ENCODE measurements around the gene CUX1. TPM values are rescaled to one million over a fixed set of nuclear protein-coding genes. Genes with fewer than 3 reads are reported as not detected.
"Not testable (repeated sequence)": the region's sequence is repeated elsewhere in the genome, so short reads cannot be mapped to it uniquely, and the experiment has no call there.

Gene CUX1
- total RNA-seq, 4 donors from 2014 or later: 93.8 to 156 (median 112) TPM

DNA sequence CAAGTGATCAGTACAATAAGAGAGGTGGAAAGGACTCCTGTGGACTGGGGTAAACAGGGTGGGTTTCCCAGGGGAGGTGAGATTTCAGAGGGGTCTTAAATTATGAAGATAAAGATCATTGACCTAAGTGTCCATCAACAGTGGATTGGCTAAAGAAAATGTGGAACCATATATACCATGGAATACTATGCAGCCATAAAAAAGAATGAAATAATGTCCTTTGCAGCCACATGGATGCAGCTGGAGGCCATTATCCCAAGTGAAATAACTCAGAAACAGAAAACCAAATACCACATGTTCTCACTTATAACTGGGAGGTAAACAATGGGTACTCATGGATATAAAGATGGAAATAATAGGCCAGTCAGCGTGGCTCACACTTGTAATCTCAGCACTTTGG lies 28.9 kb upstream of the CUX1 start:
- Histone ChIP-seq H3K9me3 (no peaks in the 10 kb centered on the region), H3K36me3 (no peaks in the 10 kb centered on the region), H3K4me3 (replicated peaks in 1 of 3) (no peak overlapping the region), H3K4me1 (no peaks in the 10 kb centered on the region), H3K27me3 (no peaks in the 10 kb centered on the region), H3K27ac (no peak overlapping the region)
- TF ChIP-seq CTCF (IDR thresholded peaks at IDR 0.05): no peak
- no peak for TF ChIP-seq POLR2A (IDR thresholded peaks at IDR 0.05)
- DNase-seq: no peak
- intact Hi-C loops (cut with DNase I): no loop called here
- WGBS, 2 donors: 87 to 95% methylated on average over 1 of the region's 1 CpG

DNA sequence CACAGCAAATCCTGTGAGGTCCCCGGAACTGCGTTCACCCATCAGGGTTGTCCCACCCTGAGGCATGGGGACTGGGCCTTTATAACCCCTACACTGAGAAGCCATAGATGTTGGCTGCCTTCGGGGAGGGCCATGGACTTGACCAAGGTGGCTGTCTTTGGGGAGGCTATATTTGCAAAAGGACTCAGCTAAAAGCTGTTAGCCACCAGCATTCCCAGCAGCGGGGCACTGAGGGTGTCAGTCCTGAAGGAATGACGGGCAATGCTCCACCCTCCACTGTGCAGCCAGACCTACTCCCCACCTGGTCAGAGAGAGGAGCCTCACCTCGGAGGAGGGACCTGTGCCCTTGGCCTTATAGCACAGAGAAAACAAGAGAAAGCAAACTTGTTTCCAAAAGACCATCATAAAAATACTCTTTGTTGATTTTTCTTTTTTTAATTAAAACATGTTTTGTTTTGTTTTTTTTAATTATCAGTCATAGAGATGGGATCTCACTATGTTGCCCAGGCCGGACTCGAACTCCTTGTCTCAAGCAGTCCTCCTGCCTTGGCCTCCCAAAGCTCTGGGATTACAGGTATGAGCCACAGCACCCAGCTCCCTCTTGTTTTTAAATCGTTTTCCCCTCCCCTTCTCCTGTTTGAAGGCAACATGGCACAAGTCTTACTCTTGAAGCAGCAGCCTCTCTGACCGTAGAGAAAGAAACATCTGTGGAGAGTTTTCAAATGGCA lies 26.7 kb upstream of the CUX1 start:
- WGBS, 2 donors: 87 to 92% methylated on average over 10 of the region's 10 CpGs
- H3K36me3 ChIP-seq: no peaks in the 10 kb centered on the region
- TF ChIP-seq POLR2A (IDR thresholded peaks at IDR 0.05): no peak
- no peak for TF ChIP-seq CTCF (IDR thresholded peaks at IDR 0.05)
- no peaks in the 10 kb centered on the region for H3K4me1 ChIP-seq
- DNase-seq: no peak
- intact Hi-C loops (cut with DNase I): no loop called here
- no peaks in the 10 kb centered on the region for H3K9me3 ChIP-seq
- no peaks in the 10 kb centered on the region for H3K27me3 ChIP-seq
- no peak overlapping the region for H3K4me3 ChIP-seq (replicated peaks in 1 of 3)
- H3K27ac ChIP-seq: no peak overlapping the region

- H3K4me3 ChIP-seq (replicated peaks in 1 of 3): no peak overlapping the region
- H3K9me3 ChIP-seq: no peaks in the 10 kb centered on the region
- TF ChIP-seq POLR2A (IDR thresholded peaks at IDR 0.05): no peak
- TF ChIP-seq CTCF (IDR thresholded peaks at IDR 0.05): no peak
- no peaks in the 10 kb centered on the region for H3K4me1 ChIP-seq
- DNase-seq: no peak
- H3K27ac ChIP-seq: no peak overlapping the region
- H3K36me3 ChIP-seq: no peaks in the 10 kb centered on the region
- intact Hi-C loops (cut with DNase I): no loop called here
- no peaks in the 10 kb centered on the region for H3K27me3 ChIP-seq
- 83 to 86% methylated on average over 9 of the region's 9 CpGs for WGBS, 2 donors
Measured at GRCh38 chr7:101792051-101792681, 25.3 kb upstream of the CUX1 start.

- H3K9me3 ChIP-seq; H3K36me3 ChIP-seq; H3K4me3 ChIP-seq (replicated peaks in 1 of 3); H3K4me1 ChIP-seq; DNase-seq; H3K27me3 ChIP-seq; H3K27ac ChIP-seq; intact Hi-C loops (cut with DNase I): not testable (repeated sequence)
- WGBS, 2 donors: 97 to 99% methylated on average over 4 of the region's 4 CpGs
Measured at GRCh38 chr7:101792682-101793071, 24.7 kb upstream of the CUX1 start.

- Histone ChIP-seq H3K9me3 (no peaks in the 10 kb centered on the region), H3K4me1 (peaks cover 0 to 4% of the 10 kb centered on the region in 2 donors)
- no peak for TF ChIP-seq CTCF (IDR thresholded peaks at IDR 0.05)
- no peak for TF ChIP-seq POLR2A (IDR thresholded peaks at IDR 0.05)
Measured at GRCh38 chr7:101795461-101795860, 22.0 kb upstream of the CUX1 start.

DNA sequence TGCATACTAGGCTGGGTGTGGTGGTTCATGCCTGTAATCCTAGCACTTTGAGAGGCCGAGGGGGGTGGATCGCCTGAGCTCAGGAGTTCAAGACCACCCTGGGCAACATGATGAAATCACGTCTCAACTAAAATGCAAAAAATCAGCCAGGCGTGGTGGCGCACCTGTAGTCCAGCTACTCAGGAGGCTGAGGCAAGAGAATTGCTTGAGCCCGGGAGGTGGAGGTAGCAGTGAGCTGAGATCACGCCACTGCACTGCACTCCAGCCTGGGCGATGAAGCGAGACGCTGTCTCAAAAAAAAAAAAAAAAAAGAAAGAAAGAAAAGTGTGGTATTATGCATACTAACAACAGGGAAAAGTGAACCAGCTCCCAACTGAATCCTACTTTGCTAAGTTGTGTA lies 19.3 kb upstream of the CUX1 start:
- H3K27me3 ChIP-seq; intact Hi-C loops (cut with DNase I); H3K36me3 ChIP-seq; H3K27ac ChIP-seq; H3K4me1 ChIP-seq; H3K9me3 ChIP-seq; H3K4me3 ChIP-seq (replicated peaks in 1 of 3): not testable (repeated sequence)
- DNase-seq: peak; percentile 57 to 61
- WGBS, 2 donors: 40 to 58% methylated on average over 10 of the region's 10 CpGs

More at GRCh38 chr7:101795461-101795860, 22.0 kb upstream of the CUX1 start:
- no peaks in the 10 kb centered on the region for H3K36me3 ChIP-seq
- WGBS, 2 donors: 97% methylated on average over 5 of the region's 5 CpGs
- no peak overlapping the region for H3K4me3 ChIP-seq (replicated peaks in 1 of 3)
- H3K27me3 ChIP-seq: no peaks in the 10 kb centered on the region
- intact Hi-C loops (cut with DNase I): no loop called here
- no peak for DNase-seq
- H3K27ac ChIP-seq: no peak overlapping the region
